SIG-M5 (cell line): ENCODE measurements around the gene LRMDA.

ENCODE experiments used
- DNase-seq: peaks from one replicate; lab custom pipeline; 2025; lab: John Stamatoyannopoulos, UW

Gene LRMDA

DNA sequence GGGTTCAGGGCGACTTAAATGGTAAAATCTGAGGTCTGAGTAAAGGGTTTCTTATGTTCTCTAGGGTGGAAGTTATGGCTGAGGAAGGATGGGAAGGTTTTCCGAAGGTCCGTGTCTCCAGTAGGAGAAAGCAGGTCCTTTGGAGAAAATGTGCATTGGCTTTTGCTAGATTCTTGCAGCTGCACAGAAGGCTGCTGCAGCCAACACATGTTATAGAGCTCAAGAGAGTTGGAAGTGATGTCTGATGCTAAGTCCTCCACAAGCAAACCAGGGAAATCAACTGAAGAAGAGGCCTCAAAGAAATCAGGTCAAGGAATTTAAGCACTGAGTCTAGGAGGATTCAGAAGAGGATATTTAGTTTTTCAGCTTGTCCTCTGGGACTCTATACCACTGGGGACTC is 404.6 kb downstream of the LRMDA start:
- no peak for DNase-seq

DNA sequence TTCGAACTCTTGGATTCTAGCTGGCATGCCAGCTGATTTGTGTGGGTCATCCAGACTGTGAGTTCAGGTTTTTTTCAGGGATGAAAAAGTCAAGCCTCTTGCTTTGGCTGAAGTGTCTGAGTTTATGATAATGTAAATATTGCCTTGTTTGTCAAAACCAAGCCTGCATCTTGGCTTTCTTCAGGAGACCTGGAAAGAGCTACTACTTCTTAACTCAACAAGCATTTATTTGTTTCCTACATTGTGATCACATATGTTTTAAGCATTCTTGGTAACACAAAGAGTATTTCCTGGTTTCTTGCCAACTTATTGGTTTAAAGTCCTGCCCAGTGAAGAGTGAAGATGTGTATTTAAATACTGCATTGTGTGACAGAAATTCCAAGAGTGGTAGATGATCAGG is 407.1 kb downstream of the LRMDA start:
- DNase-seq, result no peak

DNA sequence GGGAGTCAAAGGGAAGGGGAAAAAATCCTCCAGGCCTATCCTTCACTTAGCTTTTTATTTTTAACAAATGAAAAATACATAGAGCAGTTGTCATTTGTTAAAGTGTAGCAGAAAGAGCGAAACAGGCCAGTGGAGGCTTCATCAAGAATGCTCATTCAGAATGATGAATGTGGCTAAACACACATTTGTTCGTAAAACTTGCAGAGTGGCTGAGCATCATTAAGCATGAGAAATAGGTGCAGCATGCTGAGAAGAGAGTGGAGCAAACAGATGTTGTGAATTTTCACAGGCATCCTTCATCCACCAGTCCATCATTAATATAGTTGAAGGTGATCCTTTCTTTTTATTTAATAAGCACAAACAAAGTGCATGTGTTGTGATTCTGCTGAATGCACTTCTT is 407.6 kb downstream of the LRMDA start:
- DNase-seq, result no peak

DNA sequence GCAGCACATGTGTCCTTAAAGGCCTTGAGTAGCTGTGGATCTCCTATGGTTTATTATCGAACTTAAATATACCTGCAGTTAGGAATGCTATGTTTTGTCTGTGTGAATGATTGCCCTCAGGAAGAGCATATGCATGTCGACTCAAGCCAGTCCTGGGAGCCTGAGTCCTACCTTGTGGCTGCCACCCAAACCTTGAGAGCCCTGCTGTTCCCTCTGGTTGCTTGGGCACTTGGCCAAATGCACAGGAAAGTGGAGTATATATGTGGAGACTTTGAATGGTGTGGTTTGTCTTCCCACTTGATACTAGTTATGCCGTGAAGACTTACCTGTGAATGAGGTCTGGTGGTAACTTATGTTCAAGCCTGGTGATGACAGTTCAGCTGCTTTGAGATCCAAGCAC is 409.8 kb downstream of the LRMDA start:
- no peak for DNase-seq

DNA sequence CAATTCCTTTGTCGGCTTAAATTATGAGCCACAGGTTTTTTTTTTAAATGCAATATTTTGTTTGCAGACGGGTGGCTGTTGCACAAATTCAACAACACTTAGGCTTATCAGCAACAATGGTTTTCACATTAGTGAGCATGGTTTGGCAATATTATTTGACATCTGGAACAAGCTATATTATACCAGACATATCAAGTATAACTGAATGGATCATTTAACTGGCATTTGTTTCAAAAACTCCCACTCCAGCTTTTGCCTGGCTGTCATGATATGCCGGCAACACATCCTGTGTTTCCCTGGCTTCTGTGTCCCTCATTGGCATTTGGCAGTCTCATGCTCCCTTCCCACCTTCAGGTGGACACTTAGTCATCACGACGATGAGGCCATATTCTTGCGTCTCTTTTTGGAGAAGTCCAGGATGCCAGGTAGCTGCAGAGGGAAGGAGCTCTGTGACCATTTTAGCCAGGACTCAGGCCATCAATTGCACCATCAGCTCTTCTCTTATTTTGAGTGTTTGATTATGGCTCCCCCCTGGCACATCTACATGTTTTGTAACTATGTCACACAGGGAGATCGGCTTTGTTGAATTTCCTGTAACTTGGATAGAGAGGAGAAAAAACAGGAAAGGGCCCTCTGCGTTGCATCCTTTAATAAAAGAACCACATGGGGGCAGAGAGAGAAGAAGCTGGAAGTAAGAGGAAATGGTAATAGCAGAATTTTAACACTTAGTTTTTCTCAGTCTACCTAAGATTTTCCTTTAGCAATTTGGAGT is 413.9 kb downstream of the LRMDA start:
- no peak for DNase-seq

DNA sequence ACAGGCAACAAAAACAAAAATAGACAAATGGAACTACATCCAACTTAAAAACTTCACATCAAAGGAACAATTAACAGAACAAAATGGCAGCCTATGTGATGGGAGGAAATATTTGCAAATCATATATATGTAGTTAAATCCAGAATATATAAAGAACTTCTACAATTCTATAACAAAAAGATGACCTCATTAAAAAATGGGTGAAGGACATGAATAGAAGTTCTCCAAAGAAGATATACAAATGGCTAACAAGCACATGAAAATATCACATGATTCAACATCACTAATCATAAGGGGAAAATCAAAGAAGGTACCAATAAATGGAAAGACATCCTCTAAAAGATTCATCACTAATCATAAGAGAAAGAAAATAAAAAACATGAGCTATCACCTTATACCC is 416.1 kb downstream of the LRMDA start:
- no peak for DNase-seq

DNA sequence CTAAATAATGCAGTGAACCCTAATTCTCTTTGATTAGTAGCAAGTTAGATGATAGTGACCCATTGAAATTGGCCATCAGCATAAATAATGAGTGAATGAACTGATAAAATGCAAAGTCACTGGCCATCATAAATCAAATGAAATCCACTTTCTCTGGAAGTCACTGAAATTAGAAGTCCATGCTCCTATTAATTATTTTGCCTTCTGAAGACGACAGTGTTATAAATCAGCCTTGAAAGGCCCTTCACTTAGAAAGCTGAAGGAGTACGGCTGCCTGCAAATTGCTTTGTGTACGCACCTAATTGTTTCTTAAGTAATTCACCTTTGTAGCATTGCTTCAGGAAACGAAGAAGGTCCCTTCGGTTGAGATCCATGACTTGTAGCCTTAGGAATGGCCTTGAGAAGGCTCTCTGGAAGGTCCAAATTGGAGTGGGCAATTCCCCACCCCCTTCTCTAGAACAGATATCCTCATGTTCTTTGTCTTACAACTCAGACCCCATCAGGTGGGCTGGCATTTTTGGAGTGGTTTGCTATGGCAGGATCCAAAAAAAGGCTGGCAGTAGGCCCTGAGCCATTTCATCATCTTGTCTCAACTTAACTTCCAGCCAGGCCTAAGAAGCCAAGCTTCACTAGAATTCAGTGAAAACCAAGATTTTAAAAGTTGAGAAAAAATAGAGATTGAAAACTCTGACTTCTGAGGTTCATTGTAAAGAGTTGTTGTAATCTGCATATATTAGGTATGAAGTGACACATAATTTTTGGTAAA is 420.3 kb downstream of the LRMDA start:
- DNase-seq, result no peak

DNA sequence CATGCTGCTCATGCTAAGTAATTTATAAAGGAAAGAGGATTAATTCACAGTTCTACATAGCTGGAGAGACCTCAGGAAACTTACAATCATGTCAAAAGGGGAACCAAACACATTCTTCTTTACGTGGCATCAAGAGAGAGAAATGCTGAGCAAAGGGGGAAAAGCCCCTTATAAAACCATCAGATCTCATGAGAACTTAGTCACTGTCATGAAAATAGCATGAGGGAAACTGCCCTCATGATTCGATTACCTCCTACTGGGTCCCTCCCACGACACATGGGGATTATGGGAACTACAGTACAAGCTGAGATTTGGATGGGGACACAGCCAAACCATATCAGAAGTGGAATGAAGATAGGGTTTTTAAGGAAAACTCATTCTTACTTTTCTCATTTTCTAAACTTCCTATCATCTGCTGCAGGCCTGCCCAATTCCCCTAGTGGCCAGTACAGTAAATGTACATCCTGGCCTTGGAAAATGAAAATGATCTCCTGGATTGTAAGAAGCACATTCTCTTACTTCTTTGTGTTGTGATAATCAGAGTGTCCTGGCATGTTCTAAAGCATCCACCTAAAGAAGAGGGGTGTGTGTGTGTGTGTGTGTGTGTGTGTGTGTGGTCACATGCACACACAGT is 421.5 kb downstream of the LRMDA start:
- DNase-seq, result no peak

DNA sequence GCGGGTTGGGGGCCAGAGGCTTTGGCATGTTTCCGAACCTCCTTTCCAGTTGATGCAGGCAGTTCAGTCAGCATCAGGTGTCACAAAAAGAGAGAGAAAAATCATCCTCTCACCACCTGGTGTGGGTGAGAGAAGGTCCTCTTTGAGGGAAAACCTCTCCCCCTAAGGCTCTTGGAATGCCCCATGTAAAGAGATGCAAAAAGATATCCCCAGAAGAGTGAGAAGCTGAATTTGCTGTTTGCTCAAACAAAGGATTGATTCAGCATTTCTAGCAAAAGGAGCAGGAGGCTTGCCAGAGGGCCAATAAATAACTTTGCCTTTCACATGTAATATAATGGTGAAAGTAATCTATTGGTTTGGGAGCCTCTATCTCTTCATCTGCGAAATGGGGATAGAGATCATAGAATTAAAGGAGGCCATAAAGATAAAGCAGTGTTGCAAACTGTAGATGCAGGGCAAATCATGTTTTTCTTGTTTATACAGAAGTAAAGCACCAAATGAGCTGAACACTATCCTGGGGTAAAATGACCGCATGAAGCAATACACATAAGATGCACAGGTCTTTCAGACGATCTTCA is 425.9 kb downstream of the LRMDA start:
- no peak for DNase-seq

DNA sequence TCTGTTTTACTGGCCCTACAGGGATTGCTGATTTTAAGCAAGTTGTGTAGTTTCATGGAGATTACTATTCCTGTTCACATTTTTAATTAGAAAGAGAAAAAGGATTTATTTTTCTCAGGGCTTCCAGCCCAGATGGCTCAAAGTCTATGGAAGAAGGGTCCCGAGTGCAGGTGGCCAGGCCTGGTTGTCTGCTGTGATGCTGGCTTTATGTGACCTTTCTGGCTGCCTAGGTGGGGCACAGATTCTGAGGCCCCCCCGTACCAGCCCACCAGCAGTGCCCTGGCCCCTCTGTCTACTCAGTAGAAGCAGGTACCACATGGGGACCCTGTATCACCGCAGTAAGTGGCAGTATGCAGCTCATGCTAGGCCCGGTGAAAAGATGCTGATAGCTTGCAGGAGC is 426.5 kb downstream of the LRMDA start:
- DNase-seq, result no peak

DNA sequence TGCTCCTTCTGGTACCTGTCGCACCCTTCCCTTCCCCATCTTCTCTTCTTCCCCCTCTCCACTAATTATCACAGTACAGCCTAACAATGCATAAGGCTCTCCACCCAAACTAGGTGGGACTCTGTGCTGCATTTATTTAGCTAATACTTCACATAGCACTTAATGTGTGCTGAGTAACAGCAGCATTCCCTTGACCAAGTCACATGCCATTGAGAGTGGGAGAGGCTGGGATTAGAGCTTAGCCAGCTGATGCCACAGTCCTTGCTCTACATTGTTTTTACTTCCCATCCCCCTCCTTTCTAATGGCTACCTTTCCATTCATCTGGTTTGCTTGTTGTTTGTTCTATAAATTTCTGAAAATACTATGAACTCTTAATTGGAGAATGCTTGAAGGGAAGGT is 426.9 kb downstream of the LRMDA start:
- DNase-seq, result no peak

DNA sequence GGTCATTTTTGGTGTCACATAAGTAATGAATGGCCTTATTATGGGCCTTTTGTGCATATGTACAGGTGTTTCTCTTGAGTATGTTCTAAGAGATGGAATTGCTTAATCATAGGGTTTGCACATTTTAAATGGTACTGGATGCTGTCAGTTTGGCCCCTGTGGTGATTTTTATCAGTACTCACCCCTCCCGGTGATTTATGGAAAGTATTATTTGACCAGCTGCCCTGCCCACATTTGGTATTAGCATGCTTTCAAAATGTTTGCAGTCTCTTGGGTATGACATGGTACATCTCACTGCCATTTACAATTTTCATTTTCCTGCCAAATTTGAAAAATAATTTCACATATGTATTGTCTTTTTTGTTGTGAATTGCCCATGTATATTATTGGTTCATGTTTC is 427.7 kb downstream of the LRMDA start:
- DNase-seq, result no peak

DNA sequence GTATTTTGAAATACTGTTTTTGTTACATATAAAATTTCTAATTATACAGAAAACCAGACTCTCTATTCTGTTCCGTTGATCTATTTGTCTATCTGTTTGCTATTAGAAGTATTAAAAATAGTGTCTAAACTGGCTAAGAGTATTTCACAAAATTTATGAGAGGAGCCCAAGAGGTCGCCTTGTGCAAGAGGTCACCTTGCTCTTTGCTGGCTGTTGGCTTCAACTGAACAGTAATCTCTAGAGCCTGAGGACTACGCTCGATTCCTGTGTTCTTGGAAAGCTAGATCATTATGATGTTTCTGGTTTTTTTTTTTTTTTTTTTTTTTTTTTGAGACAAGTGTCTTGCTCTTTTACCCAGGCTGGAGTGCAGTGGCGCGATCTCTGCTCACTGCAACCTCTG is 428.6 kb downstream of the LRMDA start:
- no peak for DNase-seq

DNA sequence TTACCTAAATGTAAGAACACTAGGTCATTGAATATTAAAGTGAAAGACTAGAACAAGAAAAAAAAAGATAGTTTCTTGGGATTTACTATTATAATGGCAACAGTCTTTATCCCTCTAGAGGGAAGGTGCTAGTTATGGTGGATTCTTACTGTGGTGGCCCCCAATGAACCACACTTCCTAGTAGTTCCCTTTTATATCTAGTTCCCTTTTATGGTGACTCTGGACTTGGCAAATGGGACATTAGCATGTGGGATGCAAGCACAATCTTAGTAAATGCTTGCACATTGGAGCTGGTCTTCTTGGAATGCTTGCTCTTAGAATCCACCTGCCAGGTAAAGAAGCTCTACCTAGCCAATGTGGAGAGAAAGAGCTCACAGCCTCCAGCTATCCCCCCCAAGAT is 430.2 kb downstream of the LRMDA start:
- DNase-seq, result no peak

DNA sequence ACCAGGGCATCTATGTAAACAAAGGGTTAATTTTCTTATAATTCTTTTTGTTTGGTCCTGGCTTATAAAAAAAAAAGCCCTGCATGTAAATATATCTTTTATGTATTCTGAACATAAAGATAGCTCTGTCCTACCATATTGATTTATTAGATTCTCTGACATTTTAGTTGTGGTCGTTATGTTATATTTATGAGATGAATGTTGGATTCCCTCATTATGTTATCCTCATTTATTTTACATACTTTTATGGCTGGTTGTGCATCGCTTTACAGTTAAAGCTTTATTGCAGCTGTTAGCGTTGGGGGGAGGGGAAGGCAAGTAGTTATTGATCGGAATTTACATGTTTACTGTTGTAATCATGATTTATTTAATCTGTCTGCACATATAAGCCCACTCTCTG is 431.5 kb downstream of the LRMDA start:
- no peak for DNase-seq

DNA sequence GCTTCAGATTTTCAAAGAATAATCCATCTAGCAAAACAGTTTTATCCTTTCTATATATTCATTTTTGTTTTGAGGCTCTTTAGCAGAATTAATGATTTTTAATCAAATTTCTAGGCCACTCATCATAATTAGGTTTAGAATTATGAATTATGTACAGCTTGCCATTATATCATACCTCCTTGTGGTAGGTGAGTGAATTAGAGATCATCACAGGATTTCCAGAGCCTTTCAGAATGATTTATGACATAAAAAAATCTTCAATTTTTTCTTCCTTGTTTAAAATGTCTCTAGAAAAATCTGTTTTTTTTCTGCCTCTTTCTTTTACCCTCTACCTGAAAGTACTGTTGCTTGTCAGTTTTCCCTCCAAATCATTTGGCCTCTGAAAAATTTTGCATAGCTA is 433.3 kb downstream of the LRMDA start:
- no peak for DNase-seq

DNA sequence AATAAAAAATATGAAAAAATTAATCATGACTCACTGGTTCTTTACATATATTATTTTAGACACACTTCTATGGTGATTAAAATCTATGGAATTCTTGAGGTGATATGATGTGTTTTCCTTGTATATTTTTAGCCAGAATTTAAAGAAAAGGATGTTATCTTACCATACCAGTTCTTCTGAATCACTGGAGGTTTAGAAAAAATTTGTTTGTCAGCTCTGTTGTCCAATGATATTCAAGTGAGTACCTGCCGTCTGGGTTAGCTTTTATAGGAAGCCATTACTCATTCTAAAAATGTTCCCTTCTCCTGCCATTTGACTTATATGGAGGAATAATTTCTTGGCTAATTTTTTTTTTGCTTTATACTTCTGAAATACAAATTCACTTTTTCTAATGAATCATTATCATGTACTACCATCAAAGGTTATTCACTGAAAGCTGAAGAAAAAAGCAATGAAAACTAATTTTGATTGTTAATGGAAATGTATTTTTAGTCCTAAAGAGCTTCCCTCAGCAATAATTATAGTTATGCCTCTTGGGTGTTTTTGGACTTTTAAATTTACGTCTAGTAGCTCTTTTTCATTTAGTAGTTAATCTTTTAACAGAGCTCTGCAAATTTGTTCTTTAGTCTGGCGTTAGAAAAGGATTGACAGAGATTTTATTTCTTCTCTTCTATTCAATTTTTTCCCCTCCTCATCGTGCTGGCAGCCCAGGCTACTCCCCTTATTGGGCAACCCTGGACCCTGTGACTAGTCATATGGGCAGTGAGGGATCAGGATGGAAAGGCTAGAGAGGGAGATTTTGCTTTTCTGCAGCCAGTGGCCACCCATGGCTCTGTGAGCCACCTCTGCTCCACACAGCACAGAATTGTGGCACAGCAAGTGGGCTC is 434.2 kb downstream of the LRMDA start:
- no peak for DNase-seq

DNA sequence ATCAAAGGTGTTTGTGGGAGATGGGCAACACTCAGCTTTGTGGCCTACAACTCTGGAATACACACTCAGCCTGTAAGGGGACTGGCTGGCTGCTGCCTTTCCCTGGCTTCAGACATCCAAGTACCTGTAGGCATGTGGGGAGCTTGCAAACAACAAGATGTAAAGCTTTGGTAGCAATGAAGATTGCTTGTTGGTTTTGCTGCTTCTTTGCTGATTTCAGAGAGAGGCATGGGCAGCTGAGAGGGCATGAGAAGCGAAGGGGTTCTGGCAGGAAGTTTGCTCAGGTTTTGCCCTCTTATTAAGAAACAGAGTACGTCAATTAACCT is 434.8 kb downstream of the LRMDA start:
- no peak for DNase-seq

DNA sequence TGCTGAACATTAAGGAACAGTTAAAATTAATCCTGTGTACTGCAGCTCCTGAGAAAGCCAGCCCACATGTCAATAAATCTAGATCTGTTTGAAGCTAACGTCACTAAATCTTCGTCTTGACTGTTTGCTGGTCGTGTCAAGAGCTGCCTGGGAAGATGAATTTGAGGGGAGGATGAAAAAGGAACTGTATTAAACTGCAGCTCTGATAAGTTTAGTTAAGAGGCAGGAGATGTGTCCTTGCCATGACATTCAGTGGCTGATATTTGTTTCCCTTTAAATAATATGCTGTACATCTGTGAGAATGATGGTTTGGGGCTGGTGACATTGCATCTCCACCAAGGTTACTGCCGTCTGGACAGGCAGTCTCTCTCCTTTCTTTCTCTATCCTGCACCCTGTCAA is 435.3 kb downstream of the LRMDA start:
- DNase-seq, result no peak

DNA sequence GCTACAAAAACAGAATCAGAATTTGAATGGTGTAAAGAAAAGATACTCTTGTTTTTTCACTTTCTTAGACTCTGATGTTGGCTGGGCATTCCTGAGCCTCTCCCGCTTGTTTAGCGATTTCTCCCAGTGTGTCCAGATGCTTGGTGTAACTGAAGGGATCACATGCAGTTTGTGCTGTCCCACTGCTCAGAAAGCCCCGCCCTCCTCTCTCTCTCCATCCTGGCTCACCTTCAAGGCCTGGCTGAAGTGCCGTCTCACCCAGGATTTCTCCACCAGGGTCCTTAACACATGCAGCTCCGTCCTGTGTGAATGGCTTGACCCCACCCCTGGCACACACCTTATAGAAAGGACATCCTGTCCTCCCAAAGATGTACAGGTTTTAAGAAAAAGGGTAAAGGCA is 437.1 kb downstream of the LRMDA start:
- DNase-seq, result no peak

DNA sequence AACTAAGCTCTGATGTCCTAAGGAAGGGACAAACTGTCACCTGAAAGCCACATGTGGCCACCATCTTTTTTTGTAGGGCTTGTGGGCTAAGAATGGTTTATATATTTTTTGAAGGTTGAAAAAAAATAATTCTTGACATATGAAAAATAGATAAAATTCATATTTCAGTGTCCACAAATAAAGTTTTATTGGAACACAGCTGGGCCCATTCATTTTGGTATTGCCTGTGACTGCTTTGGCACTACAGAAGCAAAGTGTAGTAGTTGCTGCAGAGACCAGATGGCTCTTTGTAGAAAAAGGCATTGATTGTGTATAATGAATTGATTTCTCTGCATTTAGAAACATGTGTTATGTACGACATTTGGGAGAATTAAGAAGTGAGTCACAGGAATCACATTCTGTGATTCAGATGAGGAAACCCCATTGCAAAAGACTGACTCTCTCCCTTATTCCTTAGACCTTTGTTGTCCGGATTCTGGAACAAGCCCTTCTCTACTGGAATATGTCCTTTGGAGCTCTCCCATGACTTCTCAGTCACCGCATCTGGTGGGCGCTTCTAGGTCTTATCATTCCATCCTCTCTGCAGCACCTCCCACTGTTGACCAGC is 438.7 kb downstream of the LRMDA start:
- no peak for DNase-seq

DNA sequence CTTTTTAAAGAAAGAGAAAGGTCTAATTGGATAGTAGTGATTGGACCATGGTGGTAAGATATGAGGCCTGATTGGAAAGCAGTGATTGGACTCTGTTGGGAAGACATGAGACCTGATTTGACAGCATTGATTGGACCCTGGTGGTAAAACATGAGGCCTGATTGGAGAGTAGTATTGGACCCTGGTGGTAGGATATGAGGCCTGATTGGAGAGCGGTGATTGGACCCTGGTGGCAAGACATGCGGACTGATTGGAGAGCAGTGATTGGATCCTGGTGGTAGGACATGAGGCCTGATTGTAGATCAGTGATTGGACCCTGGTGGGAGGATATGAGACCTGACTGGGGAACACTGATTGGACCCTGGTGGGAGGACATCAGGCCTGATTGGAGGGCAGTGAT is 444.3 kb downstream of the LRMDA start:
- DNase-seq, result no peak
